ENCODE measurements around the gene ITPK1. TPM values are rescaled to one million over a fixed set of nuclear protein-coding genes. Genes with fewer than 3 reads are reported as not detected.

ITPK1 gene
- total RNA-seq, 1 donor from 2014 or later = 32.8 TPM

- peaks cover 14% of the 10 kb centered on the region for H3K4me1 Mint-ChIP-seq (ENCODE audit: unreplicated experiment)
- H3K9me3 Mint-ChIP-seq (ENCODE audit: unreplicated experiment) = no peaks in the 10 kb centered on the region
- no peak for DNase-seq (ENCODE audit: extremely low spot score, unreplicated experiment)
- no peak overlapping the region for H3K4me3 Mint-ChIP-seq (ENCODE audit: unreplicated experiment)
- no peaks in the 10 kb centered on the region for H3K27me3 Mint-ChIP-seq (ENCODE audit: unreplicated experiment)
- TF ChIP-seq CTCF (IDR thresholded peaks at IDR 0.05) = no peak
- H3K27ac Mint-ChIP-seq (ENCODE audit: unreplicated experiment) = no peak overlapping the region
- H3K36me3 Mint-ChIP-seq (ENCODE audit: unreplicated experiment) = peaks cover 7% of the 10 kb centered on the region
Measured at GRCh38 chr14:92994131-92994676, 121.5 kb downstream of the ITPK1 start.

GRCh38 chr14:92993302-92993701 lies 122.4 kb downstream of the ITPK1 start:
- H3K4me3 Mint-ChIP-seq (ENCODE audit: unreplicated experiment) = no peak overlapping the region
- peaks cover 7% of the 10 kb centered on the region for H3K36me3 Mint-ChIP-seq (ENCODE audit: unreplicated experiment)
- no peak overlapping the region for H3K27ac Mint-ChIP-seq (ENCODE audit: unreplicated experiment)
- H3K9me3 Mint-ChIP-seq (ENCODE audit: unreplicated experiment) = no peaks in the 10 kb centered on the region
- no peaks in the 10 kb centered on the region for H3K27me3 Mint-ChIP-seq (ENCODE audit: unreplicated experiment)
- peaks cover 17% of the 10 kb centered on the region for H3K4me1 Mint-ChIP-seq (ENCODE audit: unreplicated experiment)
- TF ChIP-seq CTCF (IDR thresholded peaks at IDR 0.05) = no peak
- DNase-seq (ENCODE audit: extremely low spot score, unreplicated experiment) = no peak

GRCh38 chr14:92991536-92991935 lies 124.2 kb downstream of the ITPK1 start:
- H3K27me3 Mint-ChIP-seq (ENCODE audit: unreplicated experiment) = no peaks in the 10 kb centered on the region

GRCh38 chr14:92990456-92991430 lies 125.0 kb downstream of the ITPK1 start:
- Mint-ChIP-seq H3K27ac (ENCODE audit: unreplicated experiment) (no peak overlapping the region), H3K36me3 (ENCODE audit: unreplicated experiment) (peaks cover 7% of the 10 kb centered on the region), H3K9me3 (ENCODE audit: unreplicated experiment) (no peaks in the 10 kb centered on the region), H3K4me3 (ENCODE audit: unreplicated experiment) (no peak overlapping the region), H3K27me3 (ENCODE audit: unreplicated experiment) (no peaks in the 10 kb centered on the region), H3K4me1 (ENCODE audit: unreplicated experiment) (peaks cover 34% of the 10 kb centered on the region)
- TF ChIP-seq CTCF (IDR thresholded peaks at IDR 0.05) = no peak
- DNase-seq (ENCODE audit: extremely low spot score, unreplicated experiment) = no peak

More at GRCh38 chr14:92991536-92991935, 124.2 kb downstream of the ITPK1 start:
- no peak for TF ChIP-seq CTCF (IDR thresholded peaks at IDR 0.05)
- H3K4me1 Mint-ChIP-seq (ENCODE audit: unreplicated experiment) = peaks cover 27% of the 10 kb centered on the region
- H3K27ac Mint-ChIP-seq (ENCODE audit: unreplicated experiment) = no peak overlapping the region
- H3K36me3 Mint-ChIP-seq (ENCODE audit: unreplicated experiment) = peaks cover 7% of the 10 kb centered on the region
- no peak for DNase-seq (ENCODE audit: extremely low spot score, unreplicated experiment)
- H3K9me3 Mint-ChIP-seq (ENCODE audit: unreplicated experiment) = no peaks in the 10 kb centered on the region
- no peak overlapping the region for H3K4me3 Mint-ChIP-seq (ENCODE audit: unreplicated experiment)
